Measurements from ENCODE around the gene TOP3A. TPM values are rescaled to one million over a fixed set of nuclear protein-coding genes. Genes with fewer than 3 reads are reported as not detected.
"Not testable (repeated sequence)": the region's sequence is repeated elsewhere in the genome, so short reads cannot be mapped to it uniquely, and the experiment has no call there.

The TOP3A gene
- total RNA-seq, 1 experiment from 2014 or later: 100 TPM

GRCh38 chr17:18300725-18301480 is 13.9 kb downstream of the TOP3A start:
- Histone ChIP-seq H3K27me3 (replicated peaks; ENCODE audit: insufficient read depth, low read depth, low read length, poor library complexity) (no peaks in the 10 kb centered on the region), H3K4me1 (ENCODE audit: insufficient read depth, low read length, poor library complexity, severe bottlenecking) (no peaks in the 10 kb centered on the region), H3K27ac (ENCODE audit: low read depth, low read length, poor library complexity, severe bottlenecking) (no peak overlapping the region), H3K36me3 (ENCODE audit: insufficient read depth, low read length, poor library complexity, severe bottlenecking) (peaks cover 70% of the 10 kb centered on the region), H3K4me3 (ENCODE audit: low read depth, low read length, poor library complexity, severe bottlenecking) (no peak overlapping the region), H3K9me3 (ENCODE audit: low read depth, low read length, poor library complexity, severe bottlenecking) (no peaks in the 10 kb centered on the region)
- BruUV-seq (replicated peaks): no TSS peak
- no peak for TF ChIP-seq EZH2 (IDR thresholded peaks at IDR 0.05; ENCODE audit: borderline replicate concordance, low read depth, low read length, poor library complexity, severe bottlenecking)
- no peak for TF ChIP-seq CTCF (conservative IDR thresholded peaks at IDR 0.05; ENCODE audit: low read depth, low read length)
- intact Hi-C loops (cut with micrococcal nuclease; ENCODE audit: unreplicated experiment): no loop called here
- POLR2A ChIA-PET (ENCODE audit: low non-redundant PET): interaction anchor here (0.6 kb wide), 1 partner anchor 62 kb away, joined by 4 read pairs; no protein-coding TSS in a partner anchor
- CTCF ChIA-PET: no interaction called here
- DNase-seq (ENCODE audit: low spot score): no peak

DNA sequence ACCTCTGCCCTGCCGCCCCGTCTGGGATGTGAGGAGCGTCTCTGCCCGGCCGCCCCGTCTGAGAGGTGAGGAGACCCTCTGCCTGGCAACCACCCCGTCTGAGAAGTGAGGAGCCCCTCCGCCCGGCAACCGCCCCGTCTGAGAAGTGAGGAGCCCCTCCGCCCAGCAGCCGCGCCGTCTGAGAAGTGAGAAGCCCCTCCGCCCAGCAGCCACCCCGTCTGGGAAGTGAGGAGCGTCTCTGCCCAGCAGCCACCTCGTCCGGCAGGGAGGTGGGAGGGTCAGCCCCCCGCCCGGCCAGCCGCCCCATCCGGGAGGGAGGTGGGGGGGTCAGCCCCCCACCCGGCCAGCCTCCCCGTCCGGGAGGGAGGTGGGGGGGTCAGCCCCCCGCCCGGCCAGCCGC is 16.7 kb downstream of the TOP3A start:
- intact Hi-C loops (cut with micrococcal nuclease; ENCODE audit: unreplicated experiment); CTCF ChIA-PET; H3K9me3 ChIP-seq (ENCODE audit: low read depth, low read length, poor library complexity, severe bottlenecking); H3K4me1 ChIP-seq (ENCODE audit: insufficient read depth, low read length, poor library complexity, severe bottlenecking); H3K27ac ChIP-seq (ENCODE audit: low read depth, low read length, poor library complexity, severe bottlenecking); POLR2A ChIA-PET (ENCODE audit: low non-redundant PET); H3K27me3 ChIP-seq (replicated peaks; ENCODE audit: insufficient read depth, low read depth, low read length, poor library complexity); H3K4me3 ChIP-seq (ENCODE audit: low read depth, low read length, poor library complexity, severe bottlenecking); DNase-seq (ENCODE audit: low spot score); BruUV-seq (replicated peaks): not testable (repeated sequence)
- peaks cover 59% of the 10 kb centered on the region for H3K36me3 ChIP-seq (ENCODE audit: insufficient read depth, low read length, poor library complexity, severe bottlenecking)

- no TSS peak for BruUV-seq (replicated peaks)
- ChIA-PET CTCF (no interaction called here), POLR2A (ENCODE audit: low non-redundant PET) (no interaction called here)
- Histone ChIP-seq H3K27me3 (replicated peaks; ENCODE audit: insufficient read depth, low read depth, low read length, poor library complexity) (no peaks in the 10 kb centered on the region), H3K36me3 (ENCODE audit: insufficient read depth, low read length, poor library complexity, severe bottlenecking) (peaks cover 67% of the 10 kb centered on the region), H3K4me1 (ENCODE audit: insufficient read depth, low read length, poor library complexity, severe bottlenecking) (no peaks in the 10 kb centered on the region), H3K4me3 (ENCODE audit: low read depth, low read length, poor library complexity, severe bottlenecking) (no peak overlapping the region), H3K27ac (ENCODE audit: low read depth, low read length, poor library complexity, severe bottlenecking) (no peak overlapping the region), H3K9me3 (ENCODE audit: low read depth, low read length, poor library complexity, severe bottlenecking) (no peaks in the 10 kb centered on the region)
- no peak for DNase-seq (ENCODE audit: low spot score)
- no peak for TF ChIP-seq CTCF (conservative IDR thresholded peaks at IDR 0.05; ENCODE audit: low read depth, low read length)
- TF ChIP-seq EZH2 (IDR thresholded peaks at IDR 0.05; ENCODE audit: borderline replicate concordance, low read depth, low read length, poor library complexity, severe bottlenecking): no peak
- intact Hi-C loops (cut with micrococcal nuclease; ENCODE audit: unreplicated experiment): no loop called here
Observed at GRCh38 chr17:18291718-18292540, 22.9 kb downstream of the TOP3A start.

Data from A673 (cell line).